Hepatocyte (in vitro differentiated cells): ENCODE measurements around the gene MAB21L3.

ENCODE experiments used
- CTCF ChIP-seq: fragments of 200-600 bp; sonication (generic); IDR thresholded peaks from 2 replicates; pipeline ENCODE4 v1.5.1; 2016; ENCODE audit warnings: antibody characterized with exemption, mild to moderate bottlenecking; ENCODE audit not compliant: poor library complexity
- EZH2 ChIP-seq: fragments of 200-600 bp; sonication (generic); IDR thresholded peaks from 2 replicates; pipeline ENCODE4 v1.6.1; 2016; ENCODE audit warnings: antibody characterized with exemption, mild to moderate bottlenecking, borderline replicate concordance

- TF ChIP-seq EZH2 = no peak
- no peak for TF ChIP-seq CTCF
These were observed 59.8 kb downstream of the MAB21L3 start for GRCh38 chr1:116170721-116171589.
